Pericardium fibroblast (primary cell): ENCODE data around the gene QSOX2. TPM values are rescaled to one million over a fixed set of nuclear protein-coding genes. Genes with fewer than 3 reads are reported as not detected.

Experiments used
- total RNA-seq: library from RNA; depleted of rRNA; stranded (reverse); fragments of >200 nt; gene quantifications from 2 replicates; pipeline ENCODE4 v1.2.3, GENCODE V29; 2015

Gene QSOX2, protein sequence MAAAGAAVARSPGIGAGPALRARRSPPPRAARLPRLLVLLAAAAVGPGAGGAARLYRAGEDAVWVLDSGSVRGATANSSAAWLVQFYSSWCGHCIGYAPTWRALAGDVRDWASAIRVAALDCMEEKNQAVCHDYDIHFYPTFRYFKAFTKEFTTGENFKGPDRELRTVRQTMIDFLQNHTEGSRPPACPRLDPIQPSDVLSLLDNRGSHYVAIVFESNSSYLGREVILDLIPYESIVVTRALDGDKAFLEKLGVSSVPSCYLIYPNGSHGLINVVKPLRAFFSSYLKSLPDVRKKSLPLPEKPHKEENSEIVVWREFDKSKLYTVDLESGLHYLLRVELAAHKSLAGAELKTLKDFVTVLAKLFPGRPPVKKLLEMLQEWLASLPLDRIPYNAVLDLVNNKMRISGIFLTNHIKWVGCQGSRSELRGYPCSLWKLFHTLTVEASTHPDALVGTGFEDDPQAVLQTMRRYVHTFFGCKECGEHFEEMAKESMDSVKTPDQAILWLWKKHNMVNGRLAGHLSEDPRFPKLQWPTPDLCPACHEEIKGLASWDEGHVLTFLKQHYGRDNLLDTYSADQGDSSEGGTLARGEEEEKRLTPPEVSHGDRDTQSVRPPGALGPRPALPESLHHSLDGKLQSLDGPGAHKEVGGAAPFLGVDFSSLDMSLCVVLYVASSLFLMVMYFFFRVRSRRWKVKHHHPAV
- 11.3 and 11.8 TPM in 2 replicates for total RNA-seq

DNA sequence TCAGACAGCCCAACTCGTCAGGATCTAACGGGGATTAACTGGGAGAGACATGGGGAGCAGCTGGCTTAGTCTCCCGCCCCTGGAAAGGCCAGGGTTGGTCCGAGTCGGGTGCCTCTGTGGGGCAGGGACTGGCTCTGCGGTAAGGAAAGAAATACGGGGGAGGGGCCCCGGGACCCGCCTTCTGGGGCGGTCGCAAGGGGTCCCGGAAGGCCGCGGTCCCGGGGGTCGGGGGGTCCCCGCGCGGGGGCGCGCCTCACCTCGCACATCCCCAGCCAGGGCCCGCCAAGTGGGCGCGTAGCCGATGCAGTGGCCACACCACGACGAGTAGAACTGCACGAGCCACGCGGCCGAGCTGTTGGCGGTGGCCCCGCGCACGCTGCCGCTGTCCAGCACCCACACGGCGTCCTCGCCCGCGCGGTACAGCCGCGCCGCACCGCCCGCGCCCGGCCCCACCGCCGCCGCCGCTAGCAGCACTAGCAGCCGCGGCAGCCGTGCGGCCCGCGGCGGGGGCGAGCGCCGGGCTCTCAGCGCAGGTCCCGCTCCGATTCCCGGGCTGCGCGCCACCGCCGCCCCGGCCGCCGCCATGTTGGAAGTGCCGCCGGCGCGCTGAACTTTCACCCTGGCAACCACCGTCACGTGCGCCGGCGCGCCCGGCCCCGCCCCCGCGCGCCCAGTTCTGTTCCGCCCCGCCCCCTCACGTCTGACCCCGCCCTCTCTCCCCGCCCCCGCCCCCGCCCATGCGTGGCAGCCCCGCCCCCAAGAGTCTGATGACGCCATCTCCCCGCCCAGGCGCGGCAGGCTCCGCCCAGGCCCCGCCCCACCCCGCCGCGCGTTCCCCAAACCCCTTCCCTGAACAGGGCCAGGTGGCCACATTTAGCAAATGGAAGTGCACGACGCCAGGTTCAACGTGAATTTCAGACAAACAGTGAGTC is at the start of gene QSOX2:
QSOX2 (minus strand) TSS at position 594 of the 932 bp plus-strand sequence; CDS start at position 585, 9 bp downstream.

DNA sequence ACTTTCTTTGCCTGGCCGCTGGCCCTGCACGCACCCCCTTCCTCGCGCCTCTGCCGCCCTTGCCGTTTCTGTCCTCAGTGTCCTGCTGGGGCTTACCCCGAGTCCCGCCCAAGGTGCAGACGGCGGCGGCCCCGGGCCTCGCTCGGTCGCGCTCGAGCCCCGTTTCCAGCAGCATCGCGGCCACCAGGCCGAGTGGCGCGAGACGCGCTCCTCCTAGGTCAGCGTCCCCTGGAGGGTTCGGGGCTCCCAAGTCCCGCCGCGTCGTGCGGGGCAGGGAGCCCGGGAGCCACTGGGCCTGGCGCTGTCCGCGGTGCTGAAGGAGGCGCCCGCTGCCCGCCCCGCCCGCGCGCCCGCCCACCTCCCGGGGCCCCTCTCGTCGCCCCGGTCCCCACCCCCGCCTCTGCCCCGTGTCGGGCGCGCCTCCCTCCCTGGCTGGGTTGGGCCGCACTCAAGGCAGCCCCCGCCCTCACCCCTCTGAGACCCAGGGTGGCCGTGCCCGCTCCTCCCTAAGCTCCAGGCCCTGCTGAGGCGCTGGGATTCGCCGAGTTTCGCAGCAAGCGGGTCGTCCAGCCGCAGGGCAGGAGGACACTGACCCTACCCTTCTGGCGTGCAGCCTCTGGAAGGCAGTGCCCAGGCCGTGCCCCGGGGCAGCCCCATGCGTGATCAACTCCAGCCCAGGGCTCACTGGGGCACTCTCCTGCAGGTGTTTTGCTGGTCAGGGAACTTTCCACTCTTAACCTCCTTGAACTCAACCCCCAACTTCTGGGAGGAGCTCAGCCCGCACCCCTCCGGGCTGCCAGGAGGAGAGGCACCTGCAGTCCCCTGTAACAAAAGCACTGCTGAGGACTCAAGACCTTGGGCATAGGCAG is 40.5 kb downstream of the QSOX2 start, which contains the start of gene LHX3:
LHX3 (minus strand) TSS at position 291 of the 869 bp plus-strand sequence; CDS start at position 175, 116 bp downstream.

Other genes starting within 250 kb of the QSOX2 start
- 24.9 and 36.9 TPM in 2 replicates for gene NACC2, start 150.5 kb downstream of the QSOX2 start, total RNA-seq
- gene TMEM250, start 126.9 kb downstream of the QSOX2 start, total RNA-seq: 58.7 and 76.2 TPM in 2 replicates
- not detected in 2 replicates for gene LHX3, start 40.7 kb downstream of the QSOX2 start, total RNA-seq
- gene CCDC187, start 58.3 kb upstream of the QSOX2 start, total RNA-seq: not detected in 2 replicates
- gene GPSM1, start 81.7 kb upstream of the QSOX2 start, total RNA-seq: 41.1 and 50.1 TPM in 2 replicates
- gene DNLZ, start 117.9 kb upstream of the QSOX2 start, total RNA-seq: 34.6 and 37.6 TPM in 2 replicates
- gene CARD9, start 127.9 kb upstream of the QSOX2 start, total RNA-seq: 1.5 and 4.3 TPM in 2 replicates
- 6.1 and 6.3 TPM in 2 replicates for gene SNAPC4, start 154.4 kb upstream of the QSOX2 start, total RNA-seq
- 31.6 and 40.7 TPM in 2 replicates for gene ENTR1, start 164.8 kb upstream of the QSOX2 start, total RNA-seq
- 47.2 and 48.3 TPM in 2 replicates for gene PMPCA, start 164.8 kb upstream of the QSOX2 start, total RNA-seq
- 11.2 and 15.9 TPM in 2 replicates for gene INPP5E, start 194.0 kb upstream of the QSOX2 start, total RNA-seq
- 40.7 and 46.1 TPM in 2 replicates for gene SEC16A, start 237.2 kb upstream of the QSOX2 start, total RNA-seq